Adipose tissue (tissue), 3 donors: Measurements from ENCODE around the gene BNC1. TPM values are rescaled to one million over a fixed set of nuclear protein-coding genes. Genes with fewer than 3 reads are reported as not detected.

Experiments
- polyA plus RNA-seq, 3 donors: library from polyadenylated mRNA; stranded (reverse); fragments of 200-250 nt; gene quantifications; one replicate each; pipeline ENCODE4 v1.2.3, GENCODE V29; 2013
- donor health status: healthy with polysubstance abuse.
- donor health status: Bipolar disorder and iron deficiency.
- donor health status: healthy.

The BNC1 gene
- polyA plus RNA-seq, 3 donors = 0.05 to 1.6 (median 1.5) TPM

Other genes starting within 250 kb of the BNC1 start
- gene BTBD1, start 217.4 kb downstream of the BNC1 start, polyA plus RNA-seq = 10 to 100 TPM; 14.6 to 30.6 (median 29.1) TPM
- gene TM6SF1, start 177.0 kb downstream of the BNC1 start, polyA plus RNA-seq = 1 to 10 TPM in 2 of 3 donors, under 1 TPM in 1; 0.67 to 8.8 (median 5.5) TPM
- 10 to 100 TPM in 2 of 3 donors, 1 to 10 TPM in 1; 3.4 to 34.4 (median 12.2) TPM for gene HDGFL3, start 76.8 kb downstream of the BNC1 start, polyA plus RNA-seq
- gene SH3GL3, start 162.7 kb upstream of the BNC1 start, polyA plus RNA-seq = under 1 TPM in 2 of 3 donors, not detected in 1; 0.07 to 0.13 TPM